Measurements from ENCODE around the gene PDE4B. TPM values are rescaled to one million over a fixed set of nuclear protein-coding genes. Genes with fewer than 3 reads are reported as not detected.

The PDE4B gene
- total RNA-seq, 1 donor from 2014 or later, result 6.8 TPM

DNA sequence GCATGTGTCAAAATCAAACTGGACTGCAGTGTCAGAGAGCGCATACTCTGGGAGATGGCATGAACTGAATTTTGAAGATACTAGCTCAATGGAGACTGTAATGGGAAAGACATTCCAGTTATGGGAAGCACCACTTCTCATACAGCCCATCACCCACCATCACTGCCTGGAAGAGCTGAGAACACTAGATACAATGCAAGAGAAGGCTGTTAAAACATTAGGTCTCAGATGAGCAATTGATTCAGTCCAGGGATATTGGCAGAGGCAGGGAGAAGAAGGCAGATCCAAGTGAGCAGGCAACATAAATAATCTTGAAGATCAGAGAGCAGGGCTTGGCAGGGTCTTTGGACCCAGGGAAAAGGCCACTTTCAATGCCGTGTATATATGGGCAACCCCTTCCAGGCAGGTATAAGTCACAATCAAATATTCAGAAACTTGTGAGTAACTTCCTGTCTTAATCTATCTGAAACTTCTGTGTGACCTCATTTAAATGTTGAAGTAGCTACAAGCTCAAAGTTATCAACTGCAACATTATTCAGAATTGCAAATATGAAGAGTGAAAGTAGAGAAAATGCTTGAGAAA is 450.9 kb downstream of the PDE4B start:
- intact Hi-C loops (cut with DNase I), result no loop called here
- DNase-seq (ENCODE audit: low spot score), result no peak

DNA sequence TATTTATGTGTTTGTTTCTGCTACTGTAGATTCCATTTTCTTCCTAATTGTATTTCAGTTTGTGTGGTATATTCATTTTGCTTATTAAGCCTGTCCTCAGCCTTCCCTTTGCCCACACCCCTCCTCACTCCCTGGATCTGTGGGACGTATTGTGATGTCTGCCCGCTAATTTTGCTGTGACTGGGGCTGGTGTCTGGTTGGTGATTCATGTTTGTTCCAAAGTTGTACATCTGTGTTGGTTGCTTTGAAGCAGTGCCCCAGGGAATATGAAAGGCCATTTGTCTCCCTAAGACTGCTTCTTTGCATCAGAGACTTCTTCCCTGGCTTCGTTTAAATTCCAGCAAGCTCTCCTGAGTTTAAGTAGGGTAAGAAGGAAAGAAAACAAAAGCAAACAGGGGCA is 451.7 kb downstream of the PDE4B start:
- intact Hi-C loops (cut with DNase I), result no loop called here
- DNase-seq (ENCODE audit: low spot score), result no peak

GRCh38 chr1:66245691-66246090 is 453.0 kb downstream of the PDE4B start:
- intact Hi-C loops (cut with DNase I), result no loop called here
- DNase-seq (ENCODE audit: low spot score), result no peak

DNA sequence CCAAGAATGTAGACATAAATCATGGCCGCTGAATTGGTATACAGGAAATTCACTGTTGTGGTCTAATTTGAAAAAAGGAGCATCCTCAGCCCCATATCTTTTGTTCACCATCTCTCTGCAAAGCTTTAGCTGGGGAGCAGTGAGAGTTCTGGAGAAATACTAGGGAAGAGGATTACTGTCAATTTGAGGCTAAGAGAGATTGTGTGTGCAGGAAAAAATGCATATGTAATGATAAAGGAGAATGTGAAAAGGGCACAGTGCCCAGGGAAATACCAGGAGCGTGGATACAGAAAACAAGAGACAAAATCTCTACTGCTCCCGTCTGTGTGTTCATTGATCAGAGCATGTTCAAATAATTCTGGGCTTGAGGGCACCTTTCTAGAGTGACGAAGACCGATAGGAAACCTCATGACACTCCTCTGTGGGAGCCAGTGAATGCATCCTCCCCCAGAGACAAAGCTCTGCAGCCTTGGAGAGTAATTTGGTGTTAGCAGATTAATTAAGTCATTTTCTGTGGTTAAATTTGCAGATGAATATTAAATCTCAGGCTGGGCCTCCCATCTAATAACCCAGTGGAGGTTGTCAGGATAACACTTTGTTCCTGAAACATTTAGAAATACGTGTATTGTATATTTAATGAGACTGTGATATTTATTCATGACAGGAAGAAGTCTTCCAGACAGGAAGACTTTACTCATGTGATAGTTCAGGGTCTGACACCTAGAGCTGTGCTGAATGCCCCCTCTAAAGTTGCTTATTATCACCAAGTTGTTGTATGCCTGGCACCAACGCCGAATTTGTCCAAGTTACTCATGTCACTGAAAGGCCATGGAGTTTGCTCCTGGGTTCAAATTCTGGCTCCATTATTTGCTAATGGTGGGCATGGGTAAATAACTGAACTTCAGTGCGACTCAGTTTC is 453.9 kb downstream of the PDE4B start:
- no peak for DNase-seq (ENCODE audit: low spot score)
- intact Hi-C loops (cut with DNase I), result no loop called here

DNA sequence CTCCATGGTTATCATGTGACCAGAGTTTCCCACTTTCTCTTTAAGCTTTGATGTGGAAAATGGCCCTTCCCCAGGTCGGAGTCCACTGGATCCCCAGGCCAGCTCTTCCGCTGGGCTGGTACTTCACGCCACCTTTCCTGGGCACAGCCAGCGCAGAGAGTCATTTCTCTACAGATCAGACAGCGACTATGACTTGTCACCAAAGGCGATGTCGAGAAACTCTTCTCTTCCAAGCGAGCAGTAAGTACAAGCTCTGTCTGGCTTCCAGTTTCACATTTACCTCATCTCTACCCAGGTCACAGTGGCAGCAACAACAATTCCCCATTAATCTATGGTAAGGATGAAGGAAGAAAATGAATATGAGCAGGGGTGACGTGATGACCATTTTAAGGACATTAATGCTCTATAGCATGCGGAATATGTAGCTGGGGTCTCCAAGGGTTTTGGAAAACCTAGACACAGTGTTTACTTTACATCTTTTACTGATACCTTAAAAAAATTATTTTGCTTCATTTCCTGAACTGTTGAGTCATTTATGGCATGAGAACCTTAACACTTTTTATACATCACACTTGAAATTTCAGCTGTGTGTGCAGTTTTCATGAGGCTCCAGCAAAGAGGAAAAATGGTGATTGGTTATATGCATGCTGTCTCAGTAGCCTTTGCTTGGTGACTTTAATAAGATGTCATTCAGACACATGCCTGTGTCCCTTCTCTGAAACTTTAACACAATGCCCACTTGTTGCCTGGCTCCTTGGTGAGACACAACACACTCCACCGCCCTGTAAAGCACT is 454.9 kb downstream of the PDE4B start:
- intact Hi-C loops (cut with DNase I), result no loop called here

DNA sequence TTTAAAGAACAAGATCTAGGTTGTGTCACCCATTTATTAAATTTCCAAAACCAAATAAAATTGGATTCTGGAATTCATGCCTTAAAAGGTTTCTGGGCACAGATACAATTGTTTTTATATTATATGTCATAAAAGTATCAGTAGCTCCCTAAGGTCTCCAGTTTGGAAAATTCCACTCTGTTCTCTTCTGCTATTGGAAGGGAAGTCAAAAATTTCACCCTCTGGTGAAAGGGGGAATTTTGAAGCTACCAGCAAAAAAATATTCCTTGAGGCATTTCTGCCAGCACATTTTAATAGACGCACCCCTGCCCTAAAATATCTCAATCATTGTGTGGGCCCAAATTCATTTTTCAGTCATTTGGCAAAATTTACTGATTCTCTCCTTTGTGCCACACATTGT is 455.6 kb downstream of the PDE4B start:
- intact Hi-C loops (cut with DNase I), result no loop called here
- DNase-seq (ENCODE audit: low spot score), result no peak

More for the DNA sequence above, 454.9 kb downstream of the PDE4B start:
- no peak for DNase-seq (ENCODE audit: low spot score)

GRCh38 chr1:66248746-66249145 is 456.1 kb downstream of the PDE4B start:
- DNase-seq (ENCODE audit: low spot score), result no peak
- intact Hi-C loops (cut with DNase I), result no loop called here

DNA sequence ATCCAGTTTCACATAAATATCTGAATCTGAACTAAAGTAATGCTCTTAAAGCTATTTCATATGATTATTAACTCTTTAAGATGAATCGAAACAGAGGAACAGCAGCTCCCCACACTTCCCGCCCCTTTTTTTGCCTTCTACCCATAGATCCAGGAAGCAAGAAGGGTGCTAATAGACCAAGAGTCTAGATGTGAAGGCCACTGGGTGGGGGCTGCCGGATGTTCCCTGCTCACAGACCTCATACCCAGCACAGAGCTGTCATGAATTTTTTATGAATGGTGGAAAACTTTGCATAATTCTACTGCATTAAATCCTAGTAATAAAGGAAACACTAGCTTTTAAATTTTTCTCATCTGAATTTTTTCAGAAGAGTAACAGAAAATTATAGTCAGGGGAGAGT is 457.4 kb downstream of the PDE4B start:
- intact Hi-C loops (cut with DNase I), result loop anchor here (5.0 kb wide), 2 partner anchors 252 to 477 kb away; no protein-coding TSS in a partner anchor
- no peak for DNase-seq (ENCODE audit: low spot score)

- intact Hi-C loops (cut with DNase I), result loop anchor here (5.0 kb wide), 2 partner anchors 252 to 477 kb away; no protein-coding TSS in a partner anchor
- DNase-seq (ENCODE audit: low spot score), result no peak
These were observed 457.8 kb downstream of the PDE4B start for GRCh38 chr1:66250478-66250877.

DNA sequence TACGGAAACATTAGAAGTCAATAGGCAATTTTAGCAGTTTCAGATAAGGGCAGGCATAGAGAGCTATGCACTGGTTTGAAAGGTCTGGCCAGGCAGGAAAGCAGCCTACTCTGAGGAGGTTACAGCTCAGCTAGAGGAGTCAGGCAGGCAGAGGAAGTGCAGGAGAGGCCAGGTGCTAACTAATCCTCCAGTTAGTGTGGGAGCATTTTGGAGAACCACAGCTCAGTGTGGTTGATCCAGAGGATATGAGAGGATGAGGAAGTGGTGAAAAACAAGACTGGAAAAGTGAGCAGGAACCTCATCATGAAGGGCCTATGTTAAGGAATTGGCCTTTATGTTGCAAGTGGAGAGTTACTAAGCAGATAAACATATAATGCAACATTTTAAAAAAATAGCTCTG is 458.9 kb downstream of the PDE4B start:
- DNase-seq (ENCODE audit: low spot score), result no peak

GRCh38 chr1:66253330-66253921 is 460.7 kb downstream of the PDE4B start:
- no peak for DNase-seq (ENCODE audit: low spot score)
- intact Hi-C loops (cut with DNase I), result loop anchor here (5.0 kb wide), 2 partner anchors 249 to 474 kb away; no protein-coding TSS in a partner anchor

More for the DNA sequence above, 458.9 kb downstream of the PDE4B start:
- intact Hi-C loops (cut with DNase I), result loop anchor here (5.0 kb wide), 2 partner anchors 251 to 476 kb away; no protein-coding TSS in a partner anchor

- DNase-seq (ENCODE audit: low spot score), result no peak
- intact Hi-C loops (cut with DNase I), result loop anchor here (1.0 to 5.0 kb wide), 3 partner anchors 191 to 473 kb away; no protein-coding TSS in a partner anchor
These were observed 462.1 kb downstream of the PDE4B start for GRCh38 chr1:66254785-66255184.

DNA sequence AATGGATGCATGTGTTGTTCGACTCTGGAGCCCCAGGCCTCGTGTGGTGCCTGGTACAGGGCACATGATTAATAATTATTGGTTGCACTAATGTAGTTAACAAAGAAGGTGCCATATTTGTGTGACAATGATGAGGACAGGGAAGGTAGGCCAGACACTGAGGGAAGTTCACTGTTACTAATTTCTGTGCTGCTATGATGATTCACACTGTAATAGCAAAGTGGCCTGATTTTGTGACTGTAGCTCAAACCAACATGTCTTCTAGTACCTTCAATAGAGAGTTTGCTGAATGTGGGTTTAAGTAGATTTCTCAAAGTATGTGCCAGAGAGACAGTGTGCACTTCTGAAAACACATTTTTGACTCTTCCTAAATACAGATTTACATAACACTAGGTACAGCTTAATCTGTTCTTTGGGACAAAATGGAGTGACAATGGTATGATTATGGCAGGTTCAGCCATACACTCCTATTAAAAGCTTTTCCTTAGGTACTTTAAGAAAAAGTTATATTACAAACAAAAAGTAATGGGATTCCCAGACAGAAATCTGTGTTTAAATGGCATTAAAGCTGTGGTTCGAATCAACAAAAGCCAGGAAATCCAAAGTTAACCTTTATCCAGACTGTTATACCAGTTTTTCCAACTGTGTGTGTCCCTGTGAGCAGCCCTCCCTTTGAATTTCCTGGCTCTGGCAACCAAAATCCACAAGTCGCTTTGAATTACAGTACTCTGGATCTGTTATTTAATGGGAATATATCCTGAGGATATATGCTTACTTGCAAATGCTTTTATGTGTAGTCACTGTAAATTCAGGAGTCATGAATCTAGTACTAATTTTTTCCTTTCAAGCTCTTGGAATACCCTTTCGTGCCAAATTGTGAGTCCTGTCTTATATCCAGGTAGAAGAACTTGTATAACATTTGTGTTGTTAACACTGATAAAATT is 464.2 kb downstream of the PDE4B start:
- intact Hi-C loops (cut with DNase I), result no loop called here
- DNase-seq (ENCODE audit: low spot score), result no peak

DNA sequence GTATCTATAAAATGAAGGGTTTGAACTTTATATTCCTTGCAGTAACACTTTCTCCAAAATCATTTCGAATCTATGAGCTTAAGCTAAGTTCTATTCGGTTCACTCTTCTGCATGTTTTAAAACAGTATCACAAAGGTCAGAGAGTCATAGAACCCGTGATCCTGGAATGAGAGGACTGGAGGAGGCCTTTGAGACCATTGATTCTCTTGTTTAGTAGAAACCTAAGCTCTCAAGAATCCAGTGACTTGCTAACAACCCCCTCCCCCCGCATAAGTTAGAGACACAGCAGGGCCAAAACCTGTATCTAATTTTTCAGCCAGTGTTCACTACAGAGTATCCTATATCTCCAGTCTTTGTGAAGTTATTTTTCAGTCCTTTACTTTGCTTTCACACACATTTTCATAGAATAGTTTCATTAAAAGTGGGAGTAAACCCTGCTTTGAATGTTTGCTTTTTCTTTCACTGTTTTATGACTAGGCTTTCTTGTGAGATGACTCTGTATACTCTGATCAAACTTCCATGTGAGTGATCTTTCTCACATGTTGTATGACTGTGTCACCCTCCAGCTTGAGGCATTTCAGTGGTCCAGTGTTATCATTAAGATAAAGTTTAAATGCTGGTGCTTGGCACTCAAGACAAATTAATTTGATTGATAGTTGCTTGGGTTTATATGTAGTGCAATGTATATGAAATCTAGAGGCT is 465.9 kb downstream of the PDE4B start:
- intact Hi-C loops (cut with DNase I), result no loop called here
- DNase-seq (ENCODE audit: low spot score), result no peak

- no peak for DNase-seq (ENCODE audit: low spot score)
- intact Hi-C loops (cut with DNase I), result loop anchor here (5.0 kb wide), 1 partner anchor 281 kb away; no protein-coding TSS in a partner anchor
These were observed 468.7 kb downstream of the PDE4B start for GRCh38 chr1:66261364-66261763.

DNA sequence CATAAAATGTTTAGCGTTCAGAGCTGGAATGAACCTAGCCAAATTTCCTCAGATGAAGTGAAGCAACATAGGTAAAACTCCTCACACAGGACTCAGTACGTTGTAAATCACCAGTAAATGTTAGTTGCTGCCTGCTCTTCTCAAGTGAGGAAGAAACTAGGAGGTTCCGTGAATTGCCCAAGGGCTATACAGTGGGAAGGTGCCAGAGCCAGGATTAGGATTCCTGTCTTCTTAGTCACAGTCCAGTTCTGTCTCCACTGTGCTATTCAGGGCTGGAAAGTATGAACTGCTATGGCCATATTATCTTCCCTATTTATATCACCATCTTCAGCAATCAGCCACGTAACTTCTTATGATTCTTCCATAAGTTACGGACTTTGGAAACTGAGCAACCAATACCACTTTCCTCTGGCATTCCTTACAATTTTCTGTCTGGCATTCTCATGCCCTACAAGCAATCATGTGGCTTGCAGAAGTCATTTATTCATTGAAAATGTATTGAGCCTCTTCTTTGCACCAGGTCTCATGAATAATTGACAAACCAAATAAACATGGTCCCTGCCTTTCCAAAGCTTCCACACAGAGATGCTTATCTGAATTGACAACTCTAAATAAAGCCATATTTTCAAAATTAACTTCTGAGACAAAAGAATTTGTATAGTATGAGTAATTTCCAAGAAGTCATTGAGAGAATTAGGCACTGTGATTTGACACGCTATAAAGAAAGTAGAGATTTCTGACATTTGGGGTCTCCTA is 469.7 kb downstream of the PDE4B start:
- intact Hi-C loops (cut with DNase I), result loop anchor here (5.0 kb wide), 1 partner anchor 280 kb away; no protein-coding TSS in a partner anchor
- DNase-seq (ENCODE audit: low spot score), result no peak

DNA sequence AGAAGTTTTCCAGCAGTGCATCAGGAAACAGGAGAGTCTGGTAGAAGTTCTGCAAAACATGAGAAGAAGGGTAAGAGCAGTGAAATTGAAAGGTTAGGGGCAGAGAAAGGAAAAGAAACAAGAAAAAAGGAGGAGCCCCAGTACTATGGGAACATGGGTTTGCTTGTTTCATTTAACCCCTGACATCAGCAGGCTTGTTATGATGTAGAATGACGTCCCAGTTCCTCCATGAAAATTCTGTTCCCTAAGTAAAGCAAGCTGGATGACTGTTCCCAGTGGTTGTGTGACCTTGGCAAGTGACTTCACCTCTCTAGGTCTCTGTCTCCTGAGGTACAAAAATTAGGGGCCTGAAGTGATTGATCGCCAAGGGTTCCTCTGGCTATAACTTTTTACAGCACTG is 472.6 kb downstream of the PDE4B start:
- intact Hi-C loops (cut with DNase I), result no loop called here
- DNase-seq (ENCODE audit: low spot score), result no peak

All from cardiac septum (tissue), 1 donor.